Stimulated activated memory B cell treated with anti-CD40 and anti-IgM and Interleukin-4, amounts not matched to agents 10 μg/mL and 1 μg/mL and 100 μg/mL, for 72 hours (primary cell): ENCODE measurements around the gene ZNF641.
A peak's percentile ranks its signal among the peaks of the same experiment; 100 is the strongest.
"Not testable (repeated sequence)": the region's sequence is repeated elsewhere in the genome, so short reads cannot be mapped to it uniquely, and the experiment has no call there.

Experiments
- ATAC-seq: fragments of 150-1000 bp; cut with Tn5 transposase; 2 replicates; pipeline ENCODE4 v1.10.0; 2021
- H3K27ac Mint-ChIP-seq: one replicate; pipeline ENCODE4 v1.8.0; 2022; ENCODE audit warnings: mild to moderate bottlenecking, mixed read lengths
- H3K27me3 Mint-ChIP-seq: one replicate; pipeline ENCODE4 v1.8.0; 2022; ENCODE audit warnings: mixed read lengths
- H3K36me3 Mint-ChIP-seq: one replicate; pipeline ENCODE4 v1.8.0; 2022; ENCODE audit warnings: mixed read lengths
- H3K4me1 Mint-ChIP-seq: one replicate; pipeline ENCODE4 v1.8.0; 2022; ENCODE audit warnings: mixed read lengths
- H3K4me3 Mint-ChIP-seq: one replicate; pipeline ENCODE4 v1.8.0; 2022; ENCODE audit warnings: mild to moderate bottlenecking, moderate library complexity, mixed read lengths
- H3K9me3 Mint-ChIP-seq: one replicate; pipeline ENCODE4 v1.8.0; 2022; ENCODE audit warnings: mixed read lengths

Gene ZNF641

GRCh38 chr12:48351022-48351708 is 446 bp upstream of the ZNF641 start:
- Mint-ChIP-seq H3K27me3 (no peaks in the 10 kb centered on the region), H3K36me3 (peaks cover 16% of the 10 kb centered on the region), H3K9me3 (no peaks in the 10 kb centered on the region), H3K4me1 (peaks cover 19% of the 10 kb centered on the region), H3K27ac (peak overlapping the region; percentile 35), H3K4me3 (peak overlapping the region; percentile 85)
- ATAC-seq = peak; percentile 5

- Mint-ChIP-seq H3K9me3 (no peaks in the 10 kb centered on the region), H3K4me3 (no peak overlapping the region), H3K4me1 (peaks cover 19% of the 10 kb centered on the region), H3K27me3 (no peaks in the 10 kb centered on the region), H3K36me3 (peaks cover 32% of the 10 kb centered on the region), H3K27ac (peak overlapping the region; percentile 91)
- no peak for ATAC-seq
These were observed 1.2 kb downstream of the ZNF641 start for GRCh38 chr12:48349471-48349870.

- no peak for ATAC-seq
- Mint-ChIP-seq H3K4me1 (peaks cover 7% of the 10 kb centered on the region), H3K27me3 (no peaks in the 10 kb centered on the region), H3K36me3 (peaks cover 72% of the 10 kb centered on the region), H3K4me3 (no peak overlapping the region), H3K9me3 (no peaks in the 10 kb centered on the region), H3K27ac (no peak overlapping the region)
These were observed 7.7 kb downstream of the ZNF641 start for GRCh38 chr12:48342980-48343379.

GRCh38 chr12:48340943-48341342 is 9.8 kb downstream of the ZNF641 start:
- H3K4me1 Mint-ChIP-seq = peaks cover 7% of the 10 kb centered on the region
- no peak for ATAC-seq
- H3K27ac Mint-ChIP-seq = no peak overlapping the region
- H3K36me3 Mint-ChIP-seq = peaks cover 72% of the 10 kb centered on the region
- H3K27me3 Mint-ChIP-seq = no peaks in the 10 kb centered on the region
- peaks cover 3% of the 10 kb centered on the region for H3K9me3 Mint-ChIP-seq
- no peak overlapping the region for H3K4me3 Mint-ChIP-seq

DNA sequence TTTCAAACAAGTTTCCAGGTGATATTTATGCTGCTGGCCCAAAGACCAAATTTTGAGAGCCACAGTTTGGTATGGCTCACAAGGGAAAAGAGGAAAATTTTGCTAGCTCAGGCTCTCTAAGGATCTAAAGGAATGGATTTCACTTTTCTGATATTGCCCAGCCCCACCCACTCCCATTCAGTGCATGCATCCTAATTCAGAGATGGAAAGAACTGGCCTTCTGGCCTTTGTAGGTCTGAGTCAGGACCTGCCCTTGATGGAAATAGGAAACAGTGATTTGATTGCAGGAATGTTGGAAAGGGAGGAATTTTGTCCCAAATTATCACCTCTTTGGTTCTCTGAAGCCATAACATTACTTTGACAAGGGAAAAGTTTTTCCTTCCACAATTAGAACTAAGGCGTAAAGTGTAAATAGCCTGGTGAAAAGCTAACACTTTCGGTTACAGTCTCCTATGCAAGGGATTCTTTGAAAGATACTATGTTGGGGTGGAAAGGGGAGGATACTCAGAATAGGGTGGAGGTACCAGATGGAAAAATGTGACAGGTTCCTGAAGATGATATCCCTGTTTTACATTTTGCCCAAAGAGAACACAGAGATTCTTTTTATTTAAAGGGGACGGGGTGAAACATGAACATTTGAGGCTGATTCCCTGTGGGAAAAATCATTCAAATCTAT is 11.1 kb downstream of the ZNF641 start:
- H3K36me3 Mint-ChIP-seq = peaks cover 59% of the 10 kb centered on the region

GRCh38 chr12:48336564-48336963 is 14.2 kb downstream of the ZNF641 start:
- H3K36me3 Mint-ChIP-seq = peaks cover 36% of the 10 kb centered on the region
- H3K4me1 Mint-ChIP-seq = peaks cover under 1% of the 10 kb centered on the region
- H3K27me3 Mint-ChIP-seq = no peaks in the 10 kb centered on the region
- H3K27ac Mint-ChIP-seq = no peak overlapping the region
- H3K4me3 Mint-ChIP-seq = no peak overlapping the region
- ATAC-seq = no peak
- peaks cover 3% of the 10 kb centered on the region for H3K9me3 Mint-ChIP-seq

More for the DNA sequence above, 11.1 kb downstream of the ZNF641 start:
- Mint-ChIP-seq H3K27ac (no peak overlapping the region), H3K4me1 (peaks cover 7% of the 10 kb centered on the region), H3K9me3 (peaks cover 3% of the 10 kb centered on the region), H3K4me3 (no peak overlapping the region), H3K27me3 (no peaks in the 10 kb centered on the region)
- ATAC-seq = no peak

GRCh38 chr12:48336061-48336460 is 14.7 kb downstream of the ZNF641 start:
- H3K4me1 Mint-ChIP-seq = no peaks in the 10 kb centered on the region
- no peak overlapping the region for H3K4me3 Mint-ChIP-seq
- H3K27me3 Mint-ChIP-seq = no peaks in the 10 kb centered on the region
- H3K9me3 Mint-ChIP-seq = peaks cover 3% of the 10 kb centered on the region
- ATAC-seq = no peak
- H3K36me3 Mint-ChIP-seq = peaks cover 34% of the 10 kb centered on the region
- no peak overlapping the region for H3K27ac Mint-ChIP-seq

DNA sequence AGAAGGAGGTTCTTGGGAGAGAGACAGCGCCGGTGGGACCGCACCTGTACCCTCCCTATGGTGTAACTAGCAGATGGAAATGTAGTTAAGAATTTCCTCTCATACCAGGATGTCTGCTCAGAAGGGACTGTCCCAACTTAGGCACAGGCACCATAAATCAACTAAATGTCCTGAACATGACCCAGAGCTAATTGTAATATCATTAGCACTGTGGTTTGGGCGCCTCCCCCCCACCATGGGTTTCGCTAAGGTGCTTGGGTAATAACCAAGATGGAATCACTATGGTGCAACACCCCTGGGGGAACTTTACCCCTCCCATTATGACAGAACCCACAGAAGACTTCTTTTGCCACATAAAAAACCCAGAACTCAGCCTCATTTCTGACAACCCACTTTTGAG is 15.9 kb downstream of the ZNF641 start:
- no peaks in the 10 kb centered on the region for H3K4me1 Mint-ChIP-seq
- ATAC-seq = no peak
- no peak overlapping the region for H3K4me3 Mint-ChIP-seq
- H3K9me3 Mint-ChIP-seq = peaks cover 3% of the 10 kb centered on the region
- no peak overlapping the region for H3K27ac Mint-ChIP-seq
- peaks cover 22% of the 10 kb centered on the region for H3K36me3 Mint-ChIP-seq
- no peaks in the 10 kb centered on the region for H3K27me3 Mint-ChIP-seq

DNA sequence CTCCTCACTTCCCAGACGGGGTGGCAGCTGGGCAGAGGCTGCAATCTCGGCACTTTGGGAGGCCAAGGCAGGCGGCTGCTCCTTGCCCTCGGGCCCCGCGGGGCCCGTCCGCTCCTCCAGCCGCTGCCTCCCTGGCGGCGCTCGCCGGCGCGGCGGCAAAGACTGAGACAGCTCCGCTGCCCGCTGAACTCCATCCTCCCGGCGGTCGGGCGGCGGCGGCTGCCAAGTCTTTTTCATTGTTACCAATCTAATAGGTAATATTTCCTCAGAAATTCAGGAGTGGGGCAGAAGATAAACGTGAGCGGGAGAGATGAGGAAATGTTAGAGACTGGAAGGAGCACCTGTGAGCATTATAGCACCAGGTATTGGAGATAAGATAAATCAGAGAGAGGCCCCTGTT is 17.0 kb downstream of the ZNF641 start:
- H3K27ac Mint-ChIP-seq, H3K4me1 Mint-ChIP-seq, H3K27me3 Mint-ChIP-seq, H3K4me3 Mint-ChIP-seq, H3K9me3 Mint-ChIP-seq, ATAC-seq: not testable (repeated sequence)
- peaks cover 22% of the 10 kb centered on the region for H3K36me3 Mint-ChIP-seq

DNA sequence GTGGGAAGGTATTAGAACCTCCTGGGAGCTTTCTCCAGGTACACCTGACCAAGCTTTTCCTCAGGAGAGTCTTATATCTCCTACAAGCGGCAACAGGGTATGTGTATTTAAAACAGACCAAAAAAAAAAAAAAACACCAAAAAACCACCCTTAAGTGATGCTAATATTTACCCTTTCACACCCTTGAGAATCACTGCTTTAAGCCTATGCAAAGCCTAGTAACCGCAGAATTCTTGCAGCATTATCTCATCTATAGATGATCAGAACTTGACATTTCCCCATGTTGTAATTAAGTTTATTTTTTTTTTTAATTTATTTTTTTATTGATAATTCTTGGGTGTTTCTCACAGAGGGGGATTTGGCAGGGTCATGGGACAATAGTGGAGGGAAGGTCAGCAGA is 19.3 kb downstream of the ZNF641 start:
- Mint-ChIP-seq H3K9me3 (no peaks in the 10 kb centered on the region), H3K27ac (no peak overlapping the region), H3K4me1 (no peaks in the 10 kb centered on the region), H3K36me3 (peaks cover 6% of the 10 kb centered on the region), H3K27me3 (peaks cover 8% of the 10 kb centered on the region), H3K4me3 (no peak overlapping the region)
- ATAC-seq = no peak

GRCh38 chr12:48329199-48329939 is 21.4 kb downstream of the ZNF641 start:
- Mint-ChIP-seq H3K36me3 (peaks cover 11% of the 10 kb centered on the region), H3K27me3 (peaks cover 28% of the 10 kb centered on the region), H3K4me3 (no peak overlapping the region), H3K27ac (no peak overlapping the region), H3K4me1 (no peaks in the 10 kb centered on the region), H3K9me3 (peaks cover 5% of the 10 kb centered on the region)
- no peak for ATAC-seq

DNA sequence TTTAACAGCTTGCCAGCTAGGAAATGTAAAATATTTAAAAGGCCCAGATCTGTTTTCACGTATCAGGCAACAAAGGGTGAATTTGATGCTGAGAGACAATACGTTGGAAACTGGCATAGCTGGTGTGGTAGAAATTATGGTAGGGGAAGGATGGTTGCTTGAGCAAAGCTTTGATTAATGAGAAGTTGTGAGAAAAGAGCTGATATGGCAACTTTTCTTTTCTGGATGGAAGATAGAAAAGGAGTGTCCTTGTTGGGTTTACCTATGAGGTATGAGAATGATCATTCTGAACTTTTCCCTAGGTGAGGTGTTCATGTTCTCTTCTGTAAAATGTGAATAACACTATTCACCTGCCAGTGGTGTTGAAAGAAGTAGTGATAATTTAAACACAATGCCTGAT is 34.2 kb downstream of the ZNF641 start:
- H3K9me3 Mint-ChIP-seq = peaks cover 17% of the 10 kb centered on the region
- ATAC-seq = no peak
- H3K36me3 Mint-ChIP-seq = peaks cover 12% of the 10 kb centered on the region
- no peak overlapping the region for H3K4me3 Mint-ChIP-seq
- no peaks in the 10 kb centered on the region for H3K4me1 Mint-ChIP-seq
- H3K27me3 Mint-ChIP-seq = peaks cover 51% of the 10 kb centered on the region
- no peak overlapping the region for H3K27ac Mint-ChIP-seq

DNA sequence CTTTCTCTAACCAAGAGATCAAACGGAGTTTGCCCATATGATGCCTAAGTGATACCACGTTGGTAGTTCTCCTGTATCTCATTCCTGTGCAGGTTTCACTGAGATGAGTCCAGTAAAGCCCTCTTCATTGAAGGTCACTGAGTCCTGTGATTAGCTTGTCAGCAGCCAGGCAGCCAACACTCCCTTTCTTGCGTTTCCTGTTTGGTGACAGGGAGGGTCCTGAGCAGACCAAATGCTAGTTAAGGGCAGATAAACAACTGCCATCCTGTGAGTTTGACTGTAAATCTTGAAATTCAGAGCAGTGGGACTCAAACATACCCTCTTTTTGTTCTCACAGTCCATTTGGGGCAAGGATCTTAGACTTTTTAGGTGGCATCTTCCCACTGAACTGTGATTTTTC is 39.4 kb downstream of the ZNF641 start:
- Mint-ChIP-seq H3K27me3 (peaks cover 26% of the 10 kb centered on the region), H3K4me1 (no peaks in the 10 kb centered on the region), H3K4me3 (no peak overlapping the region), H3K36me3 (peaks cover 8% of the 10 kb centered on the region), H3K27ac (no peak overlapping the region), H3K9me3 (peaks cover 7% of the 10 kb centered on the region)
- no peak for ATAC-seq

- Mint-ChIP-seq H3K27me3 (no peaks in the 10 kb centered on the region), H3K4me1 (peaks cover 3% of the 10 kb centered on the region), H3K27ac (no peak overlapping the region), H3K4me3 (no peak overlapping the region), H3K36me3 (no peaks in the 10 kb centered on the region), H3K9me3 (no peaks in the 10 kb centered on the region)
- no peak for ATAC-seq
These were observed 43.5 kb downstream of the ZNF641 start for GRCh38 chr12:48307269-48307668.

DNA sequence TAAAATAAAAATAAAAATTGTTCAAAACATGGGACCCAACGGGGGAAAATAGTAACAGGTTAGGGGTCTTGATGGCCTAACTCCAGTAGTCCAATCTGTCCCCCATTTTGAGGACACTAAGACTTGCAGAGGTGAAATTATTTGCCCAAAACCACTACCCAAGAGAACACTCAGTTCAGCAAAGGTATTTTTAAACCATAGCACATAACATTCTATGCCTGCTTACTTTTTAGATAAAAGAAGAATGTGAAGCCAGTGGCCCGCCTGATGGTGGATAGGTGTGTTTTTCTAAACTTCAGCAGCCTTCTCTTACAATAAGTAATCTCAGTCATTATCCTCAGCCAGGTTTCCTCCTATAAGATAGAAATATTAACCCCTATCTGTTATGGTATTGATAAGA is 45.5 kb downstream of the ZNF641 start:
- H3K4me3 Mint-ChIP-seq = no peak overlapping the region
- H3K27ac Mint-ChIP-seq = no peak overlapping the region
- H3K36me3 Mint-ChIP-seq = no peaks in the 10 kb centered on the region
- peaks cover 5% of the 10 kb centered on the region for H3K4me1 Mint-ChIP-seq
- H3K27me3 Mint-ChIP-seq = no peaks in the 10 kb centered on the region
- ATAC-seq = no peak
- H3K9me3 Mint-ChIP-seq = no peaks in the 10 kb centered on the region
